Measurements from ENCODE around the gene SP2.

Gene SP2

GRCh38 chr17:47952171-47953021, 56.4 kb downstream of the SP2 start:
- no peak for DNase-seq

DNA sequence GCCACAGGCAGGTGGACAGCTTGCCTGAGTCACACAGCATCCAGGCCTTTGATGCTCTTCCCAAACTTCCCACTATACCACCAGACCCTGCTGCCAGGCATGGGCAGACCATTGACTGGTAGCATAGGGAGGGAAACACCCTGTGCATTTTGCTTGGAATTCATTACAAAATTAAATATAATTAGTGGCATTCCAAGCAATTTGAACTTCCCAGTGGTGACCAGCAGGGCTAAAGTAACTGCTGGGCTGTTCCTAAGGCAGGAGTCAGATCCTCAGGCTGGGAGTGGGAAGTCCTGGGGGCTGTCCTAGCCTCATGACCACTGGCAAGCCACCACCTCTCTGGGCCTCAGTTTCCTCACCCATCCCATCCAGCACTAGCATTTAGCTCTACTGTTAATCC, 57.9 kb downstream of the SP2 start:
- DNase-seq = no peak

GRCh38 chr17:47955497-47956461, 59.7 kb downstream of the SP2 start:
- DNase-seq = no peak

- no peak for DNase-seq
Measured at GRCh38 chr17:47956791-47957590, 61.0 kb downstream of the SP2 start.

DNA sequence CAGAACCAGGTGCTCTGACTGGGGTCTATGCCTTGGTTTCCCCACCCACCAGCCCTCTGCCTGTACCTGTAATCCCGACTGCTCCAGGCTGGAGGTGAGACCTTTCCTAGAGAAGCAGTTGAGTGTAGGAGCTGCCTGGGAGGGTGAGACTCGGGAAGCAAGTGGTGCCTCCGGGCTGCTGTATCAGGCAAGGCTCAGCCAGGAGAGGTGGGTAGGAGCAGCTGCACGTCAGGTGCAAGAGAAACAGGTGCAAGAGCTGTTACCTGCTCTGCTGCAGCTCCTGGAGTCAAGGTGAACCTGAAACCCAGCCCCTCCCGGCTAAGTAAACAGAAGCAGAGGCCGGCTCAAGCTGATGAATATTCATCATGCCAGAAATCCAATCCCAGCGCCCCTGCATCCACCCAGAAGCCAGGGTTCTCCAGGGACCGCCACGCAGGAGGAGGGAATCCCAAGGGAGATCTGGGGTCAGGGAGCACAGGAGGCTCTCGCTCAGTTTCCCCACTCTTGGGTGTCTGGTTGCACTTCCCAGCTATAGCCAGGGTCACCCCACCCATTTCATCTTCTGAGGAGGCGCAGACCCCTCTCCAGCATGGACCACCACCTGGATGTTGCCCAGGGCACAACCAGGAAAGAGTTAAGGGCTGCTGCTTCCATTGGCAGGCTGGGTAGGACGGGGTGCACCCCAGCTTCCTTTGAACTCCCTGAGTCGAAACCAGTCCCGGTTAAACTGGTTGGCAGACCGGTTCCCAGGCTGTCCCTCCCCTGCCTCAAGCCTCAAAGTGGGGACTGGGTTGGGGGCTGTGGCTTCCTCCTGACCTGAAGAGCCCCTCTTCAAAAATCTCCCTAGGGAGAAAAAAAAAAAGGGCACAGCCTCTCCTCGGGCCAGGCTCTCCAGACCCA, 61.8 kb downstream of the SP2 start, which contains the start of gene PRR15L:
Gene PRR15L, minus strand, starts transcription at position 293 of the 900 bp plus-strand sequence. CDS start 4,649 bp downstream, outside the sequence.
- DNase-seq = no peak

DNA sequence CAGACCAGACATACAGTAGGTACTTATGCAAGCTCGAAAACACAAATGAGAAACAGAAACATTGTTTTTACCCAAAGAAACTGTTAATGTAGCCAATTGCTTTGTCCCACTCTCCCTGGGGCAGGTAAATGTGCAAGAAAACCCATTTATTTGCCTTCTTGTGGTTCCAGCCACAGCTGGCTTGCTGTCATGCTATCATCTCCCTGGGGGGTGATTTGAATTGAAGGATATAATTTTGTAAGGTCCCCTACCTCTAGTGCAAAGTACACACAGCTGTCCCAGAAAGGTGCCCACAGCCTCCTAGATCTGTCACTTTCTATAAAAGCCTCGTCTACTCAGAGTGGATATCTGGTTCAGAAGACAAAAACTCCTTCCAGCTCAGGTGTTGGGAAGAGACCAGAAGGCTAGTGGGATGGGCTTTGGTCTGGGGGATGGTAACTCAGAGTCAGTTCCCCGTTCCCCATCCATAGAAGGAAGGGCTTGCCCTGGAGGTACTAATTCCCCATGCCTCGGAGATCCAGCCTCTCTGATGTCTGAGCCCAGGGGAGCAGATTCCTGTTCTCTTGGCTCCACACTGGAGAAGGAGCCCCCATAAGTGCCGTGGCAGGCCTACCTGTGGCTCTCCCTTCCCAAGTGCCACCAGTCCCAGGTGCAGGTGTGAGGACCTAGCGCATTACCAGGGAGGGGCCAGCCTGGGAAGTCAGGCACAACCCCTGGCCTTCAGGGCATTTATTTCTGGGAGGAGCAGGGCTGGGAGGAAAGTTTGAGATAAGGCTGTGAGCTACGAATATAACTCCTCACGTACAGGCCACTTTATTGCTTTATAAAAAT, 64.0 kb downstream of the SP2 start:
- DNase-seq = no peak

- no peak for DNase-seq
Measured at GRCh38 chr17:47961406-47961805, 65.4 kb downstream of the SP2 start.

DNA sequence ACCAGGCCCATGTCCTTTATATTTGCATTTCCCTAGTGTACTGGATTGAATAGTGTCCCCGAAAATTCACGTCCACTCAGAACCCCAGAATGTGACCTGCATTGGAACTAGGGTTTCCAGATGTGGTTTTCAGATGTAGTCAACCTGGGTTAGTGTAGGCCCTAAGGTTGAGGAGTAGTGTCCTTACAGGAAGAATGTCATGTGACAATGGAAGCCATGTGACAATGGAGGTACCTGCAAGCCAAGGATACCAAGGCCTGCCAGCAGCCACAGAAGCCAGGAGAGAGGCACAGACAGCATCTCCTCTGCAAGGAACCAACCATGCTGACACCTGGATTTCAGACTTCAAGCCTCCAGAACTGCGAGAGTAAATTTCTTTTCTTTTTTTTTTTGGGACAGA, 66.9 kb downstream of the SP2 start:
- DNase-seq = no peak

DNA sequence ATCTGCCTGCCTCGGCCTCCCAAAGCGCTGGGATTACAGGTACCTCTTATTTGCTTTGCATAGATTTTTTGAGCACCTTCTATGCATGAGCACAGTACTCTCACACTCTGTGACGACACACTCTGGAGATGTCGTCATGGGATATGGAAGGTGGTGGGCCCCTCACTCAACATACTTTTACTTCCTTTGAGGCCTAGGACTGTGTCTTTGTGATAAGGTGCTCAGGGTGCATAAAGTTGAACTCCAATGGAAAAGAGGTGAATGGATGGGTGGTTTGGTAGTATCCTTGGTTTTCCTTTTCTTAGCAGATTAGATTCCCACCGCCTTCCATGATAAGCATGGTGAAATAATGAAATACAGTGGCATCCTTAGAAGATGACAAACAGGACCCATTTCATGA, 68.8 kb downstream of the SP2 start:
- no peak for DNase-seq

GRCh38 chr17:47966079-47966519, 70.1 kb downstream of the SP2 start:
- DNase-seq = no peak

GRCh38 chr17:47967607-47968252, 71.7 kb downstream of the SP2 start:
- DNase-seq = no peak

GRCh38 chr17:47968836-47969235, 72.8 kb downstream of the SP2 start:
- no peak for DNase-seq

DNA sequence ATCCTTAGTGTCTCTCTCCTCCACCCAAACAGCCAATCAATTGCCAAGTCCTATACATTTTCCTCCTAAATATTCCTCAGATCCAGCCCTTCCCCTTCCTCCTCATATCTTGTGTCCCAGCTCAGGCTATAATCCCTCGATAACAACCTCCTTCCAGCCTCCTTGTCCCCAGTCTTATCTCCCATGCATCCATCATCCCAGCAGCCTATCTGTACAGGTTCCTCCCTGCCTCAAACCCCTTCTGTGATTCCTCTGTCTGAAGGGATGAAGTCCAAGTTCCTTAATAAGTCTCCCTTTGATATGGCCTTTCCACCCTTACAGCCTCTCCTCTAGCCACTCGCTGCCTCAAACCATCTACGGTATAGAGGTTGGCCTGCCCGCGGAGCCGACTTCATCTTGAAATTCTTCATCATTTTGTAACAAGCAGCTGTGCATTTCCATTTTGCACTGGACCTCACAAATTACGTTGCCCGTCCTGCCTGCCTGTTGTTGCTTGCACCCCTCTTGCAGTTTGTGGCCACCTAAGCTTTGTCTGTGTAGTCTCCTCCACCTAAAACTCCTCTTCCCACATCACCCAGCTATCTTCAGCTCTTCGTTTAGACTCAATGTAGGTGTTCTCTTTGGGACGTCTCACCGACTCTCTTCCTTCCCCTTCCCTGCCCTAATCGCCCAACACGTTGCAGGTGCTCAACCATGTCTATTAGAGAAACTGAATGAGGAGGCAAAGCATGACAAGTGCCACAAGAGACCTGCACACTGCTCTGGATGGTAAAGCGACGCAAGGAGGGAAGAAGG, 74.1 kb downstream of the SP2 start:
- DNase-seq = no peak

DNA sequence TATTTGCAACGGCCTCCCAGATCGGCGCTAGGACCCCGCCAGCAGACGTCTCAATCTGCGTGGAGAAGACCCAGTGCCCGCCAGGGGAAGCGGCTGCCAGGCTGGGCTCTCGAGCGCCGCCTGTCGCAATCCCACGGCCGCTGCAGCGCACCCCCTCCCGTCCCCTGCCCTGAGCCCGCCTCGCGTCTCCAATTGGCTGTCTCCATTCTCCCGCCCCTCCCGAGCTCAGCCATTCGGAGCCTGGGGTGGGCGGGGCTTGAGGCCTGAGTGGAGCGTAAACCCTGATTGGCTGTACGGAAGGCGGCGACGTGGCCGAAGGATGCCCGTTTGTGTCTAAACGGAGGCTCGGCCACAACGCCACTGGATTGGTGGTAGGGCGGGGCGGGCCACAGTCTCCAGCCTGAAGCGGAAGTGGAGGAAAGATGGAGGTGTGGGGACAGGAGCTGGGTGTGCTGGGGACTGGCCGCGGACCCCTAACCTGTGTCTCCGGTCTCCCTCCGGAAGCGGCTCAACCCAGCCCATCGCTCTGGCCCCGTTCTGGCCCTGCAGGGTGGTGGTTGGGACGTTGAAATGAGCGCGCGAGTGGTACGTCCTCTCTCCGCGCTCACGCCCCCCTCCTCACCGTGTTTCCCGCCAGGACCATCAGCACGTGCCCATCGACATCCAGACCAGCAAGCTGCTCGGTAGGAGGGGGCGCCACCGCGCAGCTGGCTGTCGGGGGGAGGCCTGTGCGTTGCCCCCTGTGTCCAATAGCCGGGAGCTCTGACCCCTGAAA, 74.9 kb downstream of the SP2 start, which contains the start of gene CDK5RAP3:
Gene CDK5RAP3, plus strand, starts transcription at position 389 of the 775 bp plus-strand sequence. Its CDS starts 34 bp downstream, at position 423.
- DNase-seq = peak; percentile 99

DNA sequence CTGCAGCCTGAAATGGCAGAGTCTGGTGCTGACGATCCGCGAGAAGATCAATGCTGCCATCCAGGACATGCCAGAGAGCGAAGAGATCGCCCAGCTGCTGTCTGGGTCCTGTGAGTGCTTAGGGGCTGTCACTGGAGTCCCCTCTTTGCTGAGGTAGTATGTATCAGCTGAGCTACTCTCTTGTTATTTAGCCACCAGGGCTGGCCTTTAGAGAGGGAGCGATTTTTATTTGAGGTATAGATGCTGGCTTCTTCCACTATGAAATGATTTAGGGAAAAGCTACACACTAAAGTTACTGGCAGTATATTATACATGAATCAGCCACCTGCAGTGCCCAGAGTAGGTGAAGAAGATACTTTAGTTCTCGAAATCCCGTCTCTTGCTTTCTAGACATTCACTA, 77.5 kb downstream of the SP2 start:
- DNase-seq = no peak

DNA sequence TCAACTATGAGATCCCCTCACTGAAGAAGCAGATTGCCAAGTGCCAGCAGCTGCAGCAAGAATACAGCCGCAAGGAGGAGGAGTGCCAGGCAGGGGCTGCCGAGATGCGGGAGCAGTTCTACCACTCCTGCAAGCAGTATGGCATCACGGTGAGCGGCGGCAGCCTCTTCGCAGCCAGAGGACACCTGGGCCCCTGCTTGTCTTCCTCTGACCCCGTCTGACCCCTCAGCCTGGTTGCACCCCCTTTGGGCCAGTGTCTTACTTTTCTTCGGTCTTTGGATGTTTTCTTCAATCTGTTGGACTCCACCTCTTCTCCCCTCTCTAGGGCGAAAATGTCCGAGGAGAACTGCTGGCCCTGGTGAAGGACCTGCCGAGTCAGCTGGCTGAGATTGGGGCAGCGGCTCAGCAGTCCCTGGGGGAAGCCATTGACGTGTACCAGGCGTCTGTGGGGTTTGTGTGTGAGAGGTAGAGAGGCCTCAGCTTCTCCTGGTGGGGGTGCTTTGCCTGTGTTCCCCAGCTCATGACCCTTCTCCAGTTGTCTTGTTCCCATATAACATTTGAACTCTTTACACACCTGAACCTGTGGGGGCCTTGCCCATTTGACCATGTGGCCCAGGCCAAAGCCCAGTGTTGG, 79.3 kb downstream of the SP2 start:
- DNase-seq = no peak

DNA sequence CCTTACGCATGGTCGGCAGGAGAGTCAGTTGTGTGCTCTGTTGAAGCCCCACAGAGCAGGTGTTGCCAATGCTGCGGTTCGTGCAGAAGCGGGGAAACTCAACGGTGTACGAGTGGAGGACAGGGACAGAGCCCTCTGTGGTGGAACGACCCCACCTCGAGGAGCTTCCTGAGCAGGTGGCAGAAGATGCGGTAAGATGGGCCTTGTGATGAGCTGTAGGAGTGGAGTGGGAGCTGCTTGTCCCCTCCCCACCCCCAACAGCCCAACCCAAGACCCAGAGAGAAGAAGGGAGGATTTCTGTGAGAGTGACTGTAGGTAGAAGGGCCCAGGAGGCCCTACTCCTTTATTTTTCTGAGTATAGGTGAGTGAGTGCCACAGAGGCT, 79.8 kb downstream of the SP2 start:
- DNase-seq = no peak

GRCh38 chr17:47978324-47978723, 82.3 kb downstream of the SP2 start:
- peak; percentile 81 for DNase-seq
